ENCODE results near the gene GPC2.

DNA sequence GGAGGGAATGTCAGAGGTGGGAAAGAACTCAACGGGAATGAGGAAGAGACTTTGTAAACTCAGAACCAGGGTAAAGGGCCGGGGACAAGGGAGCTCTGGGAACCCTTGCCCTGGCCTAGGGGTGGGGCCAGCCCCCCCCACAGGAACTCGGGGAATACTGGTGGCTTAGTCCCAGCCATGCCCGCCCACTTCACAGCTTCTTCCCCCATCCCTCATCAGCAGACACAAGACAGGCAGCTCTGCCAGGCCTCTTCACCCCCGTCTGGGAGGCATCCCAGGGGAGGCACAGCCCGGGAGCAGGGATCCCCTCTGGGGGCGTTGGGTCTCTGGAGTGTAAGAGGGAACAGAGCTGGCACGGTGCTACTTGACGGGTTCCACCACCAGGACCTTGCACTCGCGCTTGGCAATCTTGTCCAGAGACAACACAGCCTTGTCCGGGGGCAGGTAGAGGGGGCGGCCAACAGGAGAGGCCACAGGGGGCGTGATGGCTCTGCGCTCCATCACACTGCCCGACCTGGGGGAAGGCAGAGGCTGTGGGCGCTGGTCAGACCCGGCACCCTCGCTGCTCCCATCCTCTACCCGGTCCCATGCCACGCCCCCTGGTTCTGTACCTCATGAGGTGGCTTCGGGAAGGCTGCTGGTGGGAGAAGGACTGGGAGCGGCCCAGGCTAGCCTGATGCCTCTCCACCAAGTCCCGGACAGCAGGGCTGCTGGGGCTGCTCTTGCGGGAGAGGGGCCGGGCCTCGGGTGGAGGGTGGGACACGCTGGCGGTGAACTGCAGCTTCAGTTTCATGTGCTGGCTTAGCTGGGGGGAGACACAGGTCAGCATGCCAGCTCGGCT is 22.3 kb downstream of the GPC2 start:
- TF ChIP-seq RAD21 (IDR thresholded peaks at IDR 0.05; ENCODE audit: low read depth) (no peak), NFIC (IDR thresholded peaks at IDR 0.05) (no peak), TCF12 (IDR thresholded peaks at IDR 0.05; ENCODE audit: low read depth) (no peak), CREB1 (IDR thresholded peaks at IDR 0.05; ENCODE audit: low read depth) (no peak), EP300 (IDR thresholded peaks at IDR 0.05; ENCODE audit: borderline replicate concordance) (no peak), REST (IDR thresholded peaks at IDR 0.05; ENCODE audit: low read depth) (no peak), EGR1 (IDR thresholded peaks at IDR 0.05) (no peak), FOXM1 (IDR thresholded peaks at IDR 0.05; ENCODE audit: borderline replicate concordance, low read depth) (no peak), MAX (IDR thresholded peaks at IDR 0.05) (no peak), TAF1 (IDR thresholded peaks at IDR 0.05; ENCODE audit: low read depth) (no peak), YY1 (IDR thresholded peaks at IDR 0.05; ENCODE audit: low read depth) (no peak), USF1 (IDR thresholded peaks at IDR 0.05) (no peak)

Data from Ishikawa (cell line).